ENCODE measurements around the gene SULT1C2. TPM values are rescaled to one million over a fixed set of nuclear protein-coding genes. Genes with fewer than 3 reads are reported as not detected.

The SULT1C2 gene
- total and polyA plus RNA-seq, 2 of the 8 experiments (the other 6 are each of a cell fraction or from before 2014, with no cell fraction given) = 2.2 to 2.8 TPM

DNA sequence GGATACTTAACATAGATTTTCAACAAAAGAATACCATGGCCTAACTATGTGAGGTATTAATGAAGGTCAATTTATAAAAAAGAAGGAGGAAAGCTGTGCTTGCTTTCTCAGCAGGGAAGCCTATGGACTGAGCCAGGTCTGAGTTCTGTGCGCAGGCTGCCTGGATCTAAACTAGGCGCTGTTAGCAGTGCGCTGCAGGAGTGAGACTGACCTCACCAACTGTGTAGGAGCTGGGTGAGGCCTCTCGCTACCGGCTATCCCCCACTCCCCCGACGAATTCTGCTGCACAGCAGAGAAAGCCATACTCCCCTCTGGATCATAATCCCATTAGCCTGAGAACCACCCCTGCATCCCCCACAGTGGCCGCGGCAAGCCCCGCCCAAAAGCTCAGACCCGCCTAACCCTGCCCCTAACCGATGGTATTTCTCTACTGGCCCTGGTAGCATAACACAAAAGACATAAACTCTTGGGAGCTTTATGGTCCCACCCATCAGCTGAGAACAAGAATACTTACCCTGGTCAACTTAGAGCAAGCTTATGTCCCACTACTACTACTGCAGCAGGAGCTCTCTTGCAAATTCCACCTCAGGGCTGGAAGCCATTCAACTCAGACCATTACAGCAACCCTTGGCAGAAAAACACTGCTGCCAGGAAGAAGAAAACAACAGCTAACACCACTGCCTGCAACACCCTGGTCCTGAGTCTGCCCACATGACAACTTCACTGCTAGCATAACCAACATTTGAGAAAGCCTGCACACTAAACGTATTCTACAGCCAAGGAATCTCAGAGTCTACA, 28.0 kb downstream of the SULT1C2 start:
- H3K14ac ChIP-seq (ENCODE audit: insufficient read length) = no peak overlapping the region
- POLR2A ChIA-PET (ENCODE audit: partially characterized antibody) = interaction anchor here (0.6 to 1.5 kb wide), 3 partner anchors 10 to 399 kb away, joined by 3 read pairs; partner anchors contain the start of gene SULT1C2
- CTCF ChIA-PET (ENCODE audit: partially characterized antibody) = no interaction called here
- peak overlapping the region; percentile 81 for H4K91ac ChIP-seq (replicated peaks; ENCODE audit: insufficient read length, low read length)
- H2AK5ac ChIP-seq (ENCODE audit: low read depth, low read length) = peak overlapping the region; percentile 28; the same call in 1 of the 2 replicates
- no peaks in the 10 kb centered on the region for H3K79me1 ChIP-seq (ENCODE audit: low read depth, low read length)
- H4K8ac ChIP-seq (ENCODE audit: extremely low read depth, insufficient read depth, low read length) = peak overlapping the region; percentile 1; the same call in 1 of the 2 replicates
- H3K18ac ChIP-seq (ENCODE audit: extremely low read depth, low read length) = peak overlapping the region; percentile 36; the same call in 1 of the 2 replicates
- peak overlapping the region; percentile 85; the same call in 1 of the 2 replicates for H2BK12ac ChIP-seq (ENCODE audit: low read depth, low read length)
- H3K27me3 ChIP-seq (replicated peaks in 1 of 4; ENCODE audit: control insufficient read depth in 3 of 4, extremely low read depth in 1 of 4, insufficient read depth in 3 of 4, low read length in 3 of 4) = no peaks in the 10 kb centered on the region
- no peaks in the 10 kb centered on the region for H3K23me2 ChIP-seq (ENCODE audit: low read depth, low read length)
- DNase-seq (ENCODE audit: low read depth in 1 of 2, low spot score in 2 of 2) (peak in 1 of 2 experiments; percentile 65), FAIRE-seq (no peak)
- peak overlapping the region; percentile 66 for H2BK120ac ChIP-seq (replicated peaks; ENCODE audit: low read depth, low read length)
- WGBS, 2 experiments (ENCODE audit: extremely low coverage in 1 of 2, insufficient coverage in 1 of 2, insufficient read length in 1 of 2, insufficient replicate concordance in 2 of 2, low coverage in 1 of 2, low lambda C conversion rate in 2 of 2, missing lambda C conversion rate in 1 of 2) = 57% methylated on average over 13 of the region's 13 CpGs; no CpG with 5 or more reads in 1 of the 2 experiments
- peak overlapping the region; percentile 42 for H3K56ac ChIP-seq (replicated peaks; ENCODE audit: insufficient read length, low read depth, low read length)
- no peak overlapping the region; the same call in 1 of the 2 replicates for H2BK20ac ChIP-seq (ENCODE audit: low read length)
- no peak overlapping the region for H3K4ac ChIP-seq (replicated peaks; ENCODE audit: insufficient read length, low read depth, low read length)
- peaks cover 3 to 14% (median 7%) of the 10 kb centered on the region in 4 experiments; a peak in 4 of 7 replicates for H3K4me1 ChIP-seq (replicated peaks in 1 of 4; ENCODE audit: control insufficient read depth in 3 of 4, insufficient read depth in 4 of 4, low read length in 3 of 4)
- no peak overlapping the region for H3K27ac ChIP-seq (ENCODE audit: low read depth, low read length)
- no peaks in the 10 kb centered on the region for H4K20me1 ChIP-seq (replicated peaks in 1 of 2; ENCODE audit: control insufficient read depth in 1 of 2, insufficient read depth in 2 of 2, low read length in 2 of 2)
- H3K9me3 ChIP-seq (ENCODE audit: insufficient read depth in 2 of 2, low read depth in 1 of 2, low read length in 1 of 2) = no peaks in the 10 kb centered on the region
- H3K23ac ChIP-seq (ENCODE audit: insufficient read length) = no peak overlapping the region
- H3K4me2 ChIP-seq (ENCODE audit: insufficient read depth in 1 of 2, low read depth in 2 of 2, low read length in 2 of 2) = peak overlapping the region; percentile 47 to 60
- H3K79me2 ChIP-seq (ENCODE audit: control insufficient read depth in 1 of 2, insufficient read depth in 2 of 2, low read length in 2 of 2) = no peaks in the 10 kb centered on the region
- peak overlapping the region; percentile 84; the same call in 1 of the 2 replicates for H2BK5ac ChIP-seq (ENCODE audit: low read depth, low read length)
- no peak overlapping the region for H4K5ac ChIP-seq (ENCODE audit: insufficient read length, low read depth, low read length)
- H3K36me3 ChIP-seq (ENCODE audit: control insufficient read depth in 2 of 4, insufficient read depth in 4 of 4, low read length in 3 of 4) = no peaks in the 10 kb centered on the region
- H3K9ac ChIP-seq (replicated peaks in 1 of 4; ENCODE audit: extremely low read depth in 1 of 4, low read depth in 3 of 4, low read length in 3 of 4) = no peak overlapping the region; a peak in 1 of 7 replicates
- no peak overlapping the region for H3K4me3 ChIP-seq (ENCODE audit: extremely low read depth in 1 of 4, insufficient read depth in 2 of 4, low read depth in 3 of 4, low read length in 4 of 4)
- H2BK15ac ChIP-seq (ENCODE audit: low read length) = peak overlapping the region; percentile 73; the same call in 1 of the 2 replicates
- H2AFZ ChIP-seq (ENCODE audit: low read length) = peak overlapping the region; percentile 92
- TF ChIP-seq CHD2 (IDR thresholded peaks at IDR 0.05; ENCODE audit: low read length) = no peak
- TF ChIP-seq POU5F1 (IDR thresholded peaks at IDR 0.05; ENCODE audit: low read depth, low read length) = no peak
- TF ChIP-seq RBBP5 (IDR thresholded peaks at IDR 0.05; ENCODE audit: borderline replicate concordance, low read depth, low read length) = no peak
- TF ChIP-seq NANOG (IDR thresholded peaks at IDR 0.05; ENCODE audit: insufficient read depth, low read depth, low read length, poor library complexity, severe bottlenecking) = no peak
- TF ChIP-seq, protein P1, sequence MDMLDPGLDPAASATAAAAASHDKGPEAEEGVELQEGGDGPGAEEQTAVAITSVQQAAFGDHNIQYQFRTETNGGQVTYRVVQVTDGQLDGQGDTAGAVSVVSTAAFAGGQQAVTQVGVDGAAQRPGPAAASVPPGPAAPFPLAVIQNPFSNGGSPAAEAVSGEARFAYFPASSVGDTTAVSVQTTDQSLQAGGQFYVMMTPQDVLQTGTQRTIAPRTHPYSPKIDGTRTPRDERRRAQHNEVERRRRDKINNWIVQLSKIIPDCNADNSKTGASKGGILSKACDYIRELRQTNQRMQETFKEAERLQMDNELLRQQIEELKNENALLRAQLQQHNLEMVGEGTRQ (IDR thresholded peaks at IDR 0.05; ENCODE audit: low read length) = no peak
- TF ChIP-seq CBX8 (IDR thresholded peaks at IDR 0.05; ENCODE audit: borderline replicate concordance, low read depth, low read length) = no peak
- TF ChIP-seq BACH1 (IDR thresholded peaks at IDR 0.05; ENCODE audit: low read length) = no peak
- no peak for TF ChIP-seq TEAD4 (IDR thresholded peaks at IDR 0.05; ENCODE audit: low read depth, low read length)
- TF ChIP-seq YY1 (IDR thresholded peaks at IDR 0.05; ENCODE audit: low read depth, low read length) = no peak
- TF ChIP-seq HDAC6 (IDR thresholded peaks at IDR 0.05; ENCODE audit: low read depth, low read length) = no peak
- TF ChIP-seq EGR1 (IDR thresholded peaks at IDR 0.05; ENCODE audit: borderline replicate concordance, low read depth, low read length) = no peak

Data from H1 (cell line).